KMS-11 (cell line): Measurements from ENCODE around the gene ARID4B.

Experiments used
- H2AFZ ChIP-seq: fragments of 200-600 bp; sonication (generic); 2 replicates; pipeline ENCODE4 v1.6.1; 2016; ENCODE audit warnings: antibody characterized with exemption, mixed run types, low read depth
- H3K27ac ChIP-seq: fragments of 200-600 bp; sonication (generic); 2 replicates; pipeline ENCODE4 v1.6.1; 2016; ENCODE audit warnings: mild to moderate bottlenecking, mixed run types
- H3K27me3 ChIP-seq: fragments of 200-600 bp; sonication (generic); 2 replicates; pipeline ENCODE4 v1.6.1; 2017; ENCODE audit warnings: mild to moderate bottlenecking, low read depth, mixed run types, moderate library complexity; ENCODE audit not compliant: insufficient read depth
- H3K36me3 ChIP-seq: fragments of 200-600 bp; sonication (generic); 2 replicates; pipeline ENCODE4 v1.6.1; 2017; ENCODE audit warnings: mild to moderate bottlenecking, mixed run types; ENCODE audit not compliant: insufficient read depth
- H3K4me1 ChIP-seq: fragments of 200-600 bp; sonication (generic); 2 replicates; pipeline ENCODE4 v1.6.1; 2016; ENCODE audit warnings: mild to moderate bottlenecking, low read depth, mixed run types; ENCODE audit not compliant: poor library complexity, severe bottlenecking
- H3K4me2 ChIP-seq: fragments of 200-600 bp; sonication (generic); 2 replicates; pipeline ENCODE4 v1.7.0; 2016; ENCODE audit warnings: mild to moderate bottlenecking, mixed run types
- H3K4me3 ChIP-seq: fragments of 200-600 bp; sonication (generic); IDR thresholded peaks from 2 replicates; pipeline ENCODE4 v1.6.1; 2017; ENCODE audit warnings: low read depth, low read length, mixed read lengths; ENCODE audit not compliant: insufficient read depth
- H3K79me2 ChIP-seq: fragments of 200-600 bp; sonication (generic); 2 replicates; pipeline ENCODE4 v1.6.1; 2016; ENCODE audit warnings: low read depth, mixed run types; ENCODE audit not compliant: insufficient read depth
- H3K9ac ChIP-seq: fragments of 200-600 bp; sonication (generic); 2 replicates; pipeline ENCODE4 v1.6.1; 2016; ENCODE audit warnings: mild to moderate bottlenecking, mixed run types
- H4K20me1 ChIP-seq: fragments of 200-600 bp; sonication (generic); 2 replicates; pipeline ENCODE4 v1.6.1; 2016; ENCODE audit warnings: mild to moderate bottlenecking, mixed run types; ENCODE audit not compliant: insufficient read depth
- CTCF ChIP-seq: fragments of 200-600 bp; sonication (generic); conservative IDR thresholded peaks from 2 replicates; pipeline ENCODE4 v1.6.1; 2017; ENCODE audit warnings: low read depth, mild to moderate bottlenecking, antibody characterized with exemption, low read length, moderate library complexity, mixed read lengths

ARID4B gene

GRCh38 chr1:235336903-235337302 lies 8.9 kb upstream of the ARID4B start:
- peaks cover 18% of the 10 kb centered on the region for H3K4me1 ChIP-seq
- TF ChIP-seq CTCF = no peak
- H3K27ac ChIP-seq = no peak overlapping the region

GRCh38 chr1:235331401-235331800 lies 3.4 kb upstream of the ARID4B start:
- H3K79me2 ChIP-seq = peaks cover 58% of the 10 kb centered on the region
- no peak overlapping the region for H2AFZ ChIP-seq
- H3K4me1 ChIP-seq = peaks cover 26% of the 10 kb centered on the region
- no peak for TF ChIP-seq CTCF
- 0 out of 2 replicates have a peak, but pooled peaks cover under 1% of the 10 kb centered on the region for H4K20me1 ChIP-seq
- no peaks in the 10 kb centered on the region for H3K27me3 ChIP-seq
- H3K4me2 ChIP-seq = peak overlapping the region; percentile 88
- H3K4me3 ChIP-seq = no peak overlapping the region
- H3K9ac ChIP-seq = no peak overlapping the region
- no peak overlapping the region for H3K27ac ChIP-seq
- H3K36me3 ChIP-seq = no peaks in the 10 kb centered on the region

More at GRCh38 chr1:235336903-235337302, 8.9 kb upstream of the ARID4B start:
- Histone ChIP-seq H4K20me1 (no peaks in the 10 kb centered on the region), H3K27me3 (no peaks in the 10 kb centered on the region), H3K36me3 (no peaks in the 10 kb centered on the region), H3K9ac (no peak overlapping the region), H2AFZ (no peak overlapping the region), H3K4me2 (peak overlapping the region; percentile 5; the same call in 1 of the 2 replicates), H3K4me3 (no peak overlapping the region), H3K79me2 (peaks cover 17% of the 10 kb centered on the region)

- H3K36me3 ChIP-seq = no peaks in the 10 kb centered on the region
- no peak overlapping the region for H3K4me3 ChIP-seq
- H3K27ac ChIP-seq = no peak overlapping the region
- no peak overlapping the region for H3K9ac ChIP-seq
- H3K79me2 ChIP-seq = peaks cover 63% of the 10 kb centered on the region
- no peaks in the 10 kb centered on the region for H3K27me3 ChIP-seq
- TF ChIP-seq CTCF = no peak
- H3K4me1 ChIP-seq = peaks cover 26% of the 10 kb centered on the region
- H3K4me2 ChIP-seq = peak overlapping the region; percentile 88
- peaks cover 6% of the 10 kb centered on the region; the same call in 1 of the 2 replicates for H4K20me1 ChIP-seq
- H2AFZ ChIP-seq = no peak overlapping the region
These were observed 2.9 kb upstream of the ARID4B start for GRCh38 chr1:235330918-235331285.

- Histone ChIP-seq H3K27ac (peak overlapping the region; percentile 50), H3K4me3 (peak overlapping the region; percentile 84), H3K27me3 (no peaks in the 10 kb centered on the region), H4K20me1 (peaks cover 17% of the 10 kb centered on the region), H3K36me3 (no peaks in the 10 kb centered on the region), H3K4me2 (peak overlapping the region; percentile 88), H3K9ac (peak overlapping the region; percentile 40), H2AFZ (peak overlapping the region; percentile 67), H3K4me1 (peaks cover 42% of the 10 kb centered on the region), H3K79me2 (peaks cover 79% of the 10 kb centered on the region)
- no peak; the same call in 1 of the 2 replicates for TF ChIP-seq CTCF
These were observed 1.3 kb upstream of the ARID4B start for GRCh38 chr1:235329139-235329902.
